ENCODE data around the gene SELENBP1. TPM values are rescaled to one million over a fixed set of nuclear protein-coding genes. Genes with fewer than 3 reads are reported as not detected.

SELENBP1 gene
- total and polyA plus RNA-seq, 2 of the 13 experiments (the other 11 are each of a cell fraction or from before 2014, with no cell fraction given) = 27.8 to 29.0 TPM

DNA sequence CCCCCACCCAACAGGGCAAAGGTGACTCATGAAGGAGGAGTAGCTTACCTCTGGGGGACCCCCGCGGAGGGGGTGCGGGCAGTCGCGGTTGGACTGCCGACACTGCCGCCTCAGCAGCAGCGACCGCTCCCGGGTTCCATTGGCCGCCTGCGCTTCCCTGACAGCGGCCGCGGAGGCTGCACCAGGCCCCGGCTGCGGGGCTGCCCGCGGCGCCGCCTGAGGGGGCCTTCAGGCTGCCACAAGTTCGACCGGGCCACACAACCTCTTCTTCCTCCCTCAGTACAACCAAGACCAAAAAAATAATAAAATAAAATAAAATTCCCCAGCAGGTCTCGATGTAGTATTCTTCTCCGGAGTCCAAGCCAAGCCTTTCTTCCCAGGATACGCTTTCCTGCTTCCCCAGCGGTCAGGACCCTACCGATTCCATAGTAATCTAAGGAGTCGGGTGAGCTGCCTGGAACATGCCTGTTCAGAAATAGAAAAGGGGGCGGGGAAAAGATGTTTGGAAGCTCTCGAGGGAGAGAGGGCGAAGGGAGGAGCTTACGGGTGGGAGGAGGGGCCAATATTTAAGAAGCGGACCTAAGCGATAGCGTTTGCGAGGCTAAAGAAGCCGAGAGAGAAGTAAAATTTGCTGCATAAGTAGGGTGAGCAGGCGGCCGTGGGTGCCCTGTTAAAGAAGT, 45.1 kb downstream of the SELENBP1 start, which contains the start of gene PI4KB (continued):
- TF ChIP-seq, protein P1, sequence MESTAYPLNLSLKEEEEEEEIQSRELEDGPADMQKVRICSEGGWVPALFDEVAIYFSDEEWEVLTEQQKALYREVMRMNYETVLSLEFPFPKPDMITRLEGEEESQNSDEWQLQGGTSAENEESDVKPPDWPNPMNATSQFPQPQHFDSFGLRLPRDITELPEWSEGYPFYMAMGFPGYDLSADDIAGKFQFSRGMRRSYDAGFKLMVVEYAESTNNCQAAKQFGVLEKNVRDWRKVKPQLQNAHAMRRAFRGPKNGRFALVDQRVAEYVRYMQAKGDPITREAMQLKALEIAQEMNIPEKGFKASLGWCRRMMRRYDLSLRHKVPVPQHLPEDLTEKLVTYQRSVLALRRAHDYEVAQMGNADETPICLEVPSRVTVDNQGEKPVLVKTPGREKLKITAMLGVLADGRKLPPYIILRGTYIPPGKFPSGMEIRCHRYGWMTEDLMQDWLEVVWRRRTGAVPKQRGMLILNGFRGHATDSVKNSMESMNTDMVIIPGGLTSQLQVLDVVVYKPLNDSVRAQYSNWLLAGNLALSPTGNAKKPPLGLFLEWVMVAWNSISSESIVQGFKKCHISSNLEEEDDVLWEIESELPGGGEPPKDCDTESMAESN (CRISPR knock-in tag; conservative IDR thresholded peaks at IDR 0.05) = 0 out of 2 replicates have a peak, but pooled peaks have one; percentile 9
- TF ChIP-seq CCAR2 (optimal IDR thresholded peaks at IDR 0.05; ENCODE audit: low read depth, low read length) (no peak), CENPT (CRISPR knock-in tag; IDR thresholded peaks at IDR 0.05; ENCODE audit: low read depth) (no peak), NFIC (IDR thresholded peaks at IDR 0.05; ENCODE audit: low read length) (0 out of 2 replicates have a peak, but pooled peaks have one; percentile 14), CEBPB (IDR thresholded peaks at IDR 0.05; ENCODE audit: borderline replicate concordance, low read depth, low read length) (no peak), KDM2A (CRISPR knock-in tag; IDR thresholded peaks at IDR 0.05; ENCODE audit: borderline replicate concordance, low read depth) (no peak), POLR2A (IDR thresholded peaks at IDR 0.05; ENCODE audit: insufficient read depth in 1 of 2, low read depth in 2 of 2, low read length in 2 of 2) (peak; percentile 58 to 69), DDIT3 (CRISPR knock-in tag; IDR thresholded peaks at IDR 0.05) (no peak), ZNF772 (CRISPR knock-in tag; IDR thresholded peaks at IDR 0.05) (0 out of 2 replicates have a peak, but pooled peaks have one; percentile 14), YY1 (IDR thresholded peaks at IDR 0.05; ENCODE audit: insufficient read depth, insufficient replicate concordance, low read depth, low read length) (peak; percentile 66), GABPB1 (CRISPR knock-in tag; IDR thresholded peaks at IDR 0.05) (peak; percentile 66; the same call in 1 of the 2 replicates), HMG20A (CRISPR knock-in tag; IDR thresholded peaks at IDR 0.05; ENCODE audit: borderline replicate concordance) (no peak), HMGXB4 (CRISPR knock-in tag; IDR thresholded peaks at IDR 0.05; ENCODE audit: borderline replicate concordance in 1 of 2, low read depth in 1 of 2) (0 out of 4 replicates have a peak, but pooled peaks have one; percentile 29 to 49), ZNF138 (CRISPR knock-in tag; IDR thresholded peaks at IDR 0.05; ENCODE audit: low read depth) (0 out of 2 replicates have a peak, but pooled peaks have one; percentile 62), ATF1 (CRISPR knock-in tag; IDR thresholded peaks at IDR 0.05) (no peak), PHF21A (CRISPR knock-in tag; IDR thresholded peaks at IDR 0.05) (0 out of 2 replicates have a peak, but pooled peaks have one; percentile 31), ZMYM4 (CRISPR knock-in tag; IDR thresholded peaks at IDR 0.05) (0 out of 2 replicates have a peak, but pooled peaks have one; percentile 10), MXI1 (IDR thresholded peaks at IDR 0.05; ENCODE audit: borderline replicate concordance, low read depth, low read length) (peak; percentile 38; the same call in 1 of the 3 replicates)
